Suprapubic skin (tissue), 4 donors: ENCODE data around the gene CADM1.

Experiments used
- EP300 ChIP-seq: sonication (generic); formaldehyde crosslinking; IDR thresholded peaks from one replicate; pipeline ENCODE4 v1.6.1; 2017; ENCODE audit warnings: antibody characterized with exemption
- POLR2AphosphoS5 ChIP-seq, 3 donors: sonication (generic); formaldehyde crosslinking; IDR thresholded peaks; one replicate each; pipeline ENCODE4 v1.6.1; 2017; ENCODE audit warnings: antibody characterized with exemption in 3 of 3
- TF ChIP-seq, protein P1 (sequence below), 2 donors: fragments of 200-600 bp in 1 of 2; fragments of 450-650 bp in 1 of 2; sonication (generic) in 1 of 2; IDR thresholded peaks; one replicate each; pipeline ENCODE4 v1.5.1; 2016 to 2019; ENCODE audit warnings: antibody characterized with exemption in 2 of 2, mild to moderate bottlenecking in 1 of 2, moderate library complexity in 1 of 2

DNA sequence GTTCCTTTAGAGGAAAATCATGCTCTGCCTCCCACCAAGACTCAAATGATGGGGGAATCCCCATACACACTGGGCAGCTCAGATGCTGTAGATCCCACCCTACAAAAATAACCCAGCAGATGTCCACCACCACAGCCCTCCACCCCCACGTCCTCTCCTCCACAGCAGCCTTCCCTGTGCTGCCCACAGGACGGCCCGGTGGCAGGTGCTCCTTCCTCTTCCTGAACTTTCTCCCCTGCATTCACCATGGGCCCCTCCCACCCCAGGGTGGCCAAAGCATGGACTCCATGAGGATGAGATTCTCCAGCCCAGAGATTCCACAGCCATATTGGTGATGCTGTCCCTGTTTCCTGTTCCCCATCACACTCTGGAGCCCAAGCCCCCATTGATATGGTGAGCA is 368.3 kb downstream of the CADM1 start:
- TF ChIP-seq, protein P1, sequence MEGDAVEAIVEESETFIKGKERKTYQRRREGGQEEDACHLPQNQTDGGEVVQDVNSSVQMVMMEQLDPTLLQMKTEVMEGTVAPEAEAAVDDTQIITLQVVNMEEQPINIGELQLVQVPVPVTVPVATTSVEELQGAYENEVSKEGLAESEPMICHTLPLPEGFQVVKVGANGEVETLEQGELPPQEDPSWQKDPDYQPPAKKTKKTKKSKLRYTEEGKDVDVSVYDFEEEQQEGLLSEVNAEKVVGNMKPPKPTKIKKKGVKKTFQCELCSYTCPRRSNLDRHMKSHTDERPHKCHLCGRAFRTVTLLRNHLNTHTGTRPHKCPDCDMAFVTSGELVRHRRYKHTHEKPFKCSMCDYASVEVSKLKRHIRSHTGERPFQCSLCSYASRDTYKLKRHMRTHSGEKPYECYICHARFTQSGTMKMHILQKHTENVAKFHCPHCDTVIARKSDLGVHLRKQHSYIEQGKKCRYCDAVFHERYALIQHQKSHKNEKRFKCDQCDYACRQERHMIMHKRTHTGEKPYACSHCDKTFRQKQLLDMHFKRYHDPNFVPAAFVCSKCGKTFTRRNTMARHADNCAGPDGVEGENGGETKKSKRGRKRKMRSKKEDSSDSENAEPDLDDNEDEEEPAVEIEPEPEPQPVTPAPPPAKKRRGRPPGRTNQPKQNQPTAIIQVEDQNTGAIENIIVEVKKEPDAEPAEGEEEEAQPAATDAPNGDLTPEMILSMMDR (IDR thresholded peaks at IDR 0.05), result no peak
- no peak for TF ChIP-seq POLR2AphosphoS5 (IDR thresholded peaks at IDR 0.05)
- no peak for TF ChIP-seq EP300
